GM21737 (cell line): ENCODE measurements around the gene SPTLC1.

Experiments used
- ATAC-seq: cut with Tn5 transposase; IDR thresholded peaks from one replicate; pipeline ENCODE4 v1.9.1; 2021; ENCODE audit warnings: mild to moderate bottlenecking, moderate library complexity; ENCODE audit not compliant: unreplicated experiment

SPTLC1 gene

DNA sequence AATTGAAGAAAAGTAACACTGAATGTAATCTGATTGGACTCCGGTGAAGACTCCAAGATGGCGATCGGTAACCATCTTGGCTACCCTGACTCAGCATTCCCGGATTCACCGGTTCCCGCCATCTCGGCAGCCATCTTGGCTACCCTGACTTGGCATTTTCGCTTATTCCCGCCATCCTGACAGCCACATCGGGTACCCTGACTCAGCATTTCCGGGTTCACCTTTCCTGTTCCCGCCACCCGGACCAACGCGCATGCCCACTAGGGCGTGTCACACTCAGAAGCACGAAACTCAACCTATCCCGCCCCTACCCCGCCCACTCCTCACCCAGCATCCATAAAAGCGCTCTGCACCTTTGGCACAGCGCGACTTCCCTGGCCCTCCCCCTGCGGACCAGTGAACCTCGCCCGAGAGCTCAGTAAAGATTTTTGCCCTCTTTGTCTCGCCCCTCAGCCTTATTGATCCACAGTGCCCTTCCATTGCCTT is 17.2 kb downstream of the SPTLC1 start:
- ATAC-seq: no peak

DNA sequence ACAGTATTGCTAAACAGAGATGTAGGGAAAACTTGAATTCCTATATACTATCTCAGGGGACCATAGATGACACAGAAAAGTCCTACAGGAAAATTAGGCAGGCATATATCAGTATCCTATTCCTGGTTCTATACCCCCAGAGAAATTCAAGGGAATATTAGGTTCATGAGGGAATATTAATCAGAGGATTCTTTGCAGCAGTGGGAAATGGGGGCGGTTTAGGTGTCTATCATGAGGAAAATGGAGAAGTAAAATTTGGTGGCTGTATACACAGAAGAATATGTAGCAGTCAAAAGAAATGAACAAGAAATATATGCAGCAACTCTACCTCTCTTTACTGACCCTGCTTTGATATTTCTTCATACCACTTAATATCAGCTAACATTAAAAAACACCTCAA is 20.0 kb downstream of the SPTLC1 start:
- ATAC-seq: no peak

DNA sequence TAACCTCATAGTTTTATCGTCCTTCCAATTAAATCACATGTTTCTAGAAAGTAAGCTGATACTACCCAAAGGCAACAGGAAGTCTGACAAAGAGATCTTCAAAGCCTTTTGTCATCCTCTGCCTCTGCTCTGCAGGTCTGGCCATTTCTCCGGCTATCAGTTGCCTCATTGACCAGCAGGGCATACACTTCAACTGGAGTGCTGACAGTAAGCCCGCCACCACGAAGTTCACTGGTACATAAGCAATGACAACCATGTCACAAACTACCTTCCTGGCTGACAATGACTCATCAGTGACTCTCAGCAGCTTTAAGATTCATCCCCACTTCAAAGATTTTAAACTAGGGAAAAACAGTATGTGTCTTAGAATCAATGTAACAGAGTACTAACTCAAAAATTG is 20.6 kb downstream of the SPTLC1 start:
- ATAC-seq: no peak

DNA sequence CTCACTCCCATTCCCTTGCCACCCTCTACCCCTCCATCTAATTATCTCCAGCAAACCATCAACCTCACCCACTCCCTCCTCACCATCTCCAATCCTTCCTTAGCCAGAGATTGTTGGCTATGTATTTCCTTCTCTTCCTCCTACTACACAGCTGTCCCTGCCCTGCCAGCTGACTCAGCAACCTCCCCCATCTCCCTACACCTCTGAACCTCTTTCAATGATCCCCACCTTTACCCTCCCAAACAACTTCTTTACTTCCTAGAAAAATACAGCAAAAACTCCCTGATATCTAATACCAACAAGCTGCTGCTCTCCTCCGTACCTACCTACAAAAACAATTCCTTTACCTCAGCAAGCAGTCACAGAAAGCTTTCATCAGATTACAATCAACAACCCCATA is 37.3 kb downstream of the SPTLC1 start:
- no peak for ATAC-seq

DNA sequence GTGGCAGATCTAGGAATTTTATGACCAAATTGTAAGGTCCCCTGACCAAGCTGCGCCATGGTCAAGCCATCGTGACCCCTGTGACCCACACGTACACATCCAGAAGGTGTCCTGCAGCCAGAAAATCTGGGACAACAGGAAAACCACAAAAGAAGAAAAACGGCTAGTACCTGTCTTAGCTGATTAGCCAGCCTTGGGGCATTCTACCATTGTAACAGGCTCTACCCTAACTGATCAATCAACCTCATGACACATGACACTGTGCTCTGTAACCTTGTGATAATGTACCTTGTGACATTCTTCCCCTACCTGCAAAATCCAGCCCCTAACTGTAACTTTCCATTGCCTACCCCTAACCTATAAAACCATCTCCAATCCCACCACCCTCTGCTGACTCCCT is 43.6 kb downstream of the SPTLC1 start:
- ATAC-seq: no peak

DNA sequence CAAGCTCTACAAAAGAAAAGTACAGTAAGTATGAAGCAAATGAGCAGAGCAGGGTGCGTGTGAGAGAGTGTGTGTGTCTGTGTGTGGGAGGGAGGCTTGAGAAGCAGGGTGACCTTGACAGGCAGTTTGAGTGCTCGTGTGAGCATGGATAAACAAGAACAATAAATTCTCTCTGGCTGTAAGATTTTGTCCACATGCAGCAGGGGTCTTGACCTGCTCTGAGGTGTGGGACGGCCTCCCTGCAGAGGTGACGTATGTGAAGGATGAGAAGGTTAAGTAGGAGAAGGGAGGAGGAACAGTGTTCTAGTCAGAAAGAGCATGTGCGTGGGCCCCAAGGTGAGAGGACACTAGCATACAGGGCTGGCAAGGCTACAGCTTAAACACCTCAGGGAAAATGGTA is 49.0 kb downstream of the SPTLC1 start:
- no peak for ATAC-seq

DNA sequence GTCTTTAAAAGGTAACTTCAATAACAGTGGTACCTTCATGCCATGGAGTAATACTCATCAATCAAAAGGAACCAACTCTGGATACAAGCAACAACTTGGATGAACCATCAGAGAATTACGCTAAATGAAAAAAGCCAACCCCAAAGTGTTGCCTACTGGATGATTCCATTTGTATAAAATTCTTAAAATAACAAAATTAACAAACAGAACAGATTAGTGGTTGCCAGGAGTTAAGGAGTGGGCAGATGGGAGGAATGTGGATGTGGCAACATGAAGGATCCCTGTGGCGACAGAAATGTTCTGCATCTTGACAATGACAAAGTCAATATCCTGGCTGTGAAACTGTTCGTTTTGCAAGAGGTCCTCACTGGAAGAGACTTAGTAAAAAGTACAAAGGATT is 50.5 kb downstream of the SPTLC1 start:
- ATAC-seq: no peak

DNA sequence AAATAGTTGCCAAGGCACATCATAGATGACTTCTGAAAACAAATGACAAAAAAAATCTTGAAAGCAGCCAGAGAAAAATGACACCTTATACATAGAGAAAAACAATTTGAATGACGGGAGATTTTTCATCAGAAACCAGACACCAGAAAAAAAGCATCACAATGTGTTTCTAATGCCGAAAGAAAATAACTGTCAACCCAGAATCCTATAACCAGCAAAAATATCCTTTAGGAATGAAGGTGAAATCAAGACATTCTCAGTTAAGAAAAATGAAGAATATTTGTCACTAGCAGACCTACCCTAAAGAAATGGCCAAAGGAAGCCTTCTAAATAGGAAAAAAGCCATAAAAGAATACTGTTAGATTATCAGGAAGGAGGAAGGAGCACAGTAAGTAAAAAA is 54.0 kb downstream of the SPTLC1 start:
- ATAC-seq: no peak

DNA sequence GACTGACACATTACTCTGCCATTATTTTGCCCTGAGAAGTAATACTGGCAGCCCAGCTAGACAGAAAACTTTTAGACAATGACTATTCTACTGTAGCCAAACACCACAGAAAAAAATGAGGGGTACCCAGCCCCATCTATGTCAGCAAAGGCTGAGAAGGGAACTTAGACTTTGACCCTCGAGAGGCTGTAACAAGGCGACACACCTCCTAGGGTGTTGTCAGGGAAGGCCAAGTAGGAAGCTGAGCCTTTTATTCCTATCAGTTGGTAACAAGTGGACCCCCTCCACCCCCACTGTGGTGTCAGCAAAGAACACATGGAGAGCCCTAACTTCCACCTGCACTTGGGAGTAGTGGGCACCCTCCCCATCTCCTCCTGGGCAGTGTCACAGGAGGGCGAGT is 55.6 kb downstream of the SPTLC1 start:
- no peak for ATAC-seq

DNA sequence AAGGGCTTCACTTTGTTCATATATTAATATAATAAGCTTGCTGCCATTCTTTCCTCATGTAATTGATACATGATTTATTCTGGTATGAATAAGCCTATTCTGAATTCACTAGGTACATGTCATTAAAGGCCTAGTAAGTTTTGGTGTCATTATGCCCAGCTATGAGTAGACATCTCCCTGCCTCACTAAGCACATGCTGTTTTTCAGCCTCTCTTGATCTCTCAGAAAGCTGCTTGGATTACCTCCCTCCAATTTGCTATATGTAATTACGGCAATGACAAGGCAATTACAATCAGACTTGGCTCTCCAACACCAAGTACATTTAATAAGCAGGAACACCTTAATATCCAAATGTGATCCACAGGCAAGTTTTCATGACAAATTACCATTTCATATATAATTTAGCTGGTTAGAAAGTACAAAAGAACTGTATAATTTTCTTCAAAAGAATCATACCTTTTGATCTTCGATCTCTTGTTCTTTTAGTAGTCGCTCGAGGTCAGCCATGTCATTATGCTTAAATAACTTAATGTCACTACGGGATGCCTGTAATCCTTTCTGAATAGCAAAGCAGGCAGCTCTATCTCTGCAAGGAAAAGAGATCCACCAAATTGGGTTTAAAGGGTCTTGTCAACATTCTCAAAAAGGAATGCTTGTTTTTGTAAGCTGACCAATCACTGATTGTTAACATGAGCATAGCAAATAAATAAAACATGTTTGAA is 56.3 kb downstream of the SPTLC1 start:
- ATAC-seq: no peak

DNA sequence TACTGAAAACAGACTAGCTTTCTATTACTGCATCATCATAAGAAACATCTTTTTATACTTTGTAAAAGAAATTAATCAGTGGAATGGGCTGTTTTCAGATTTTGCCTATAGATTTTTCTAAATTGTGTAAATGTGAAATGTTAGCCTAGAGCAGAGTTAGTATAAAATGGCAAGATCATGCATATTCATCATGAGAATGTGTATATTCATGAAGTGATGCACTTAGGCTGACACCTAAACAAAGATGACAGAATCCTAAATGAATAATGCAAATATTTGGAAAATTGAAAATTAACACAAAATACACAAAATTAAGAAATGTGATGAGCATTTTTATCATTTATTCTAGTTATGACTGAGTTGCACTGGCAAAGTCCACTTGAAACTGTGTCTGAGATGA is 57.2 kb downstream of the SPTLC1 start:
- no peak for ATAC-seq

DNA sequence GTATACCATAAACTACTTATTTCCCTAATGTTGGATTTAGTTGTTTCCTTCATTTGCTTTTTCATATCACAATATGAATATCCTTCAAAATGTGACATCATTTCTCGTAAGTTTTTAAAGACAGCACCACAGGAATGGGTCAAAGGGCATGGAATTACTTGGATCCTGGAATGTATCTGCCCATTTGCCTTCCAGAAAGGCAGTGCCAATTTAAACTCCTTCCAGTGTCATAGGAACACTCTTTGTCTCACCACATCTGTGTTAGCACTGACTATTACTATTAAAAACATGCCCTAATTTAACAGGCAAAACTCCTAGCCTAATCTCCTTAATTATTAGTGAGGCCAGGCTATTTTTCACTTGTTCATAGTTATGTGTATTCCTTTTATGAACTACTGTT is 58.0 kb downstream of the SPTLC1 start:
- ATAC-seq: no peak

DNA sequence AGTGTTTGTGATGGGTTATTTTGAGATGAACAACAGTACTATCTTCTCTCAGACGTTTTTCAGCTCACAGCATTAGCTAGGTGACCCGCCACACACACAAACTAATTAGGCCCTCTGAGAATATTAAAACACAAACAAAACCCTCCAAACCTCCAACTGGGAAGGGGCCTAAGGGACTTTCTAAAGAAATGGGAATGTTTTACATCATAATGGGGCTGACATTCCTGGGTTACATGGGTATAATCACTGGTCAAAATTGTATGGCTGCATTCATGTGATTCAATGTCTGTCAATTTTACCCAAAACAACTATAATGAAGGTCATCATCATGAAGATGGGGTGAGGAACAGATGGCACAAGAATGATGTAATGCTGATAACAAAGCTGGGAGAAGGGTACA is 59.6 kb downstream of the SPTLC1 start:
- no peak for ATAC-seq

DNA sequence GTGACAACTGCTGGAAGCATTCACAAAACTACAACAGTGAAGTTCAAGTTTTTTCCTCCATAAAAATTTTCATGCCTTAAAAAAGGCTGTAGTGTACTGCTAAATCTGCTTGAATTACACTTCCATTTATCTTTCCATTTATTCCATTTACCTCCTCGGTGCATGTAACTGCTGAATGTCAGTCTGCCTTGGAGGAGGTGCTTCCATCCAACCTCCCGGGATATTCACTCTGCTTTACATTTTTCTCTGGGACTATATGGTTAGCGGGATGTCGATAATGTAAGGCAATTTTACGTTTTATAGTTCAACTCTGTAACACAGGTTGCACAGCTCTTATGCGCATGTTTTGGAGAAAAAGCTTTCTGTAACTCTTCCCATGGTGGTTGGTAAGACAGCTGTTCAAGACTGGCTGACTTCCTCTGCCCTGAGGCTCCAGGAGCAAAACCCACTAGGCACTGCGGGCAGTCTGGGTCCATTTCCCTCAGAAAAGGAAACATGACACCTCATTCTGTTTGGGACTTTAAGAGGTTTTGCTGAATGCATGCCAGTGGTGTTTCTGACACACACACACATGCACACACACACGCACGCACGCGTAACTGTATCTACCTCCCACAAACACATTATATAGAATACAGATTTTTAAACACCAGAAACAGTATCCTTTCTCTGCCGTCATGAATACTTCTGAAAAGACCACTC is 66.1 kb downstream of the SPTLC1 start:
- ATAC-seq: no peak

DNA sequence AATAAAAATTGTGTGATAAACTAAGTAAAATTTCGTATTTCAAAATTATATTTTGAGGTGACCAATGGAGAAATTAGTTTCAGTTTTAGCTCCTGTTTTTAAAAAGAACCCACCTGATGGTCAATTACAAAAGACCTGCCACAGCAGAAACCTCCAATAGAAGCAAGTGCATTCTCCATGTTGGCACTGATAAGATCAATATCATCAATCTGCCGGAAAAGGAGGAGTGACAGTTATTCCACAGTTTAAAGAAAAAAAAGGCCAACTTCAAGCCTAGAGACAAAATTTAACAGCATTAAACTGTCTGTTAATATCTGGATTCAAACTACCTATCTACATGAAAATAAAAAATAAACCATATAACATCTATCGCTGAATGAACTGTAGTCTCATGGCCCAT is 67.7 kb downstream of the SPTLC1 start:
- ATAC-seq: no peak

DNA sequence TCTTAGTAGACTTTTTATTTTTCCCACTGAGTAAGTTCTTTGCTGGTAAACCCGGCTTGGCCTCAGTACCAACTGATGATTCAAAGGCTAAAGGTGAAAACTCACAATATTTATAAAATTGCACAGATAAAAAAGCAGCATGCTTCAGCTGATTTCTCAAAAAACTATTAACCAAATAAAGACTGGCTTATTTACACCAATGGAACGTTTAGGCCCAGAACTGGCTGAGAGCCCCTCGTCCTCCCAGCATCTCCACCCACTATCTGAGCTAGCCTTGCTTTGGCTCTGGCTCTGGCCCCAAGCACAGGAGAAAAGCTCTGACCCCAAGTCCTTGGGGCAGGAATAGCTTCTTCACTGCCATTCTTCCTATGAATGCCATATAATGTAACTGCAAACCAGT is 68.5 kb downstream of the SPTLC1 start:
- no peak for ATAC-seq

DNA sequence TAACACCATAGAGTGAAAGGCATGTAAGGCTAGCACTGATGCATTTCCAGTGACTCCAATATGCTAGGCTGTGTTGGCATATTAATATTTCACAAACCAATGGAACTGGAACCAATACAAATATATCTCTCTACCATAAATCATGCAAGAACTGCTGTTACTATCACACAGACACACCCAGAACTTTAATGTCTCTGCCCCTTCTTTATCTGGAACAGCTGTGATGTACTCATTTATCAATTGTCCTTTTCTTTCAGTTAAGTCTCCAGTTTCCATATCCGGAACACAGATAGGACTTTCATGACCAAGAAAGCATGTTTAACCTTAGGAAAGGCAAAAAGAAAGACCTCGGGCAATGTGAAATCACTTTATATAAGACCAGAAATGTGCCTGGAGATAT is 70.3 kb downstream of the SPTLC1 start:
- no peak for ATAC-seq

DNA sequence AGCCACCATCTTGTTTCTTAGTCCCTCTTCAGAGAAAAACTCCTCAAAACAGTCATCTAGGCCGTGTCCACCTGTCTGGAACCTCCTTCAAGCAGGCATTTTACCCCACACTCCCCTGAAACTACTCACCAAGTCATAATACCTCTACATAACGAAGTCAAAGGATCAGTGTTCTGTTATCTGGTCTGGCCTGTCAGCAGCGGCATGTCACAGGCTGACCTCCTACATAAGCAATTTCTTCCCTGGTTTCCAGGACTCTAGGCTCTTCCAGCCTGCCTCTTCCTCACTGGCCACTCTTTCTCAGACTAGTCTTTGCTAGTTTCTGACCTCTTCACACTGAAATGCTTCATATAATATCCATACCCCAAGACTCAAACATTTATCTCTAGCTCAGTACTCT is 72.2 kb downstream of the SPTLC1 start:
- no peak for ATAC-seq

DNA sequence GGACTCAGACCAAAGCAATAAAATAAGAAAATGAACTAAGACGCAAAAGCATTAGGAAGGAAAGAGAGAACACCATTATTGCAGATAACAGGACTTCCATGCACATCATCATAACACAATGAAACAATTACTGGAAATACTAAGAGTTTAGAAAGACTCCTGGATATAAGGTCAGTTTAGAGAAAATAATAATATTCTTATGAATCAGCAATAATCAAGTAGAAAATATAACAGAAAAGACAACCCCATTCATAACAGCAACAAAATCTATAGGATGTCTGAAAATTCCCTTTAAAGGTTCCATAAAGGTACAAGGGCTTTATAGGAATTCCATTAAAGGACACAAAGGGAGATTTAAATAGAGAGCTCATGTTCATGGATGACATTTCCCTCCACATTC is 73.0 kb downstream of the SPTLC1 start:
- no peak for ATAC-seq

DNA sequence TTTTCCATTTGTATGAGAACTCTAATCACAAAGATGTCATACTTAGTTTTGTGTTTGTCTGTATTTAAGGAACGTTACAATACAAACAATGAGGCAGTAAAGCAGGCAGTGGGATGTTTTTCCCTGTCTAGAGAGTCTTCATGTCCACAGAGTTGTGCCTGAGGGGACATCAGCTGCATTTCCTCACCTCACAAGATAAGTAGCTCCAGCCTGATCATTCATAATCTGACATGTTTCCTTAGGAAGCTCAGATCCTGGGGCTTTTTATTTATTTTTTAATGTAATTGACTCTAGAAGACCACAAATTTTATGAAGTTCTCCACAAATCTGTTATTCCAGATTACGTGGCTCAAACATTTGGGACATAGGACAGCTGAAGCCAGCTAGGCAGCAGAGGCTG is 78.5 kb downstream of the SPTLC1 start:
- no peak for ATAC-seq

DNA sequence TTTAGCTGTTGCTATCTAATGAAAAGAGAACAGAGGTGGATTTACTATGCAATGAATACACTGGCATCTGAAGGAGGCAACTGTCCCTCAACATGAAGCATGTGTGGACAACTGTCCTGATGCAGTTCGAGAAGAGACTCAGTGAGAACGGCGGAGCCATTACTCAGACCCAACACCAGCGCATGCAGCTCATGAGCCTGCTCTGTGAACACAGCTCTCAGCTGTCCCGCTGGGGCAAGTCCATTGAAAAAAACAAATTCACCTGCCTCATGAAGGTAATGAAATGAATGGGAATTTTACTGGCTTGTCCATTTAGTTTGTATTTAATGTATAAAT is 78.8 kb downstream of the SPTLC1 start:
- ATAC-seq: no peak

DNA sequence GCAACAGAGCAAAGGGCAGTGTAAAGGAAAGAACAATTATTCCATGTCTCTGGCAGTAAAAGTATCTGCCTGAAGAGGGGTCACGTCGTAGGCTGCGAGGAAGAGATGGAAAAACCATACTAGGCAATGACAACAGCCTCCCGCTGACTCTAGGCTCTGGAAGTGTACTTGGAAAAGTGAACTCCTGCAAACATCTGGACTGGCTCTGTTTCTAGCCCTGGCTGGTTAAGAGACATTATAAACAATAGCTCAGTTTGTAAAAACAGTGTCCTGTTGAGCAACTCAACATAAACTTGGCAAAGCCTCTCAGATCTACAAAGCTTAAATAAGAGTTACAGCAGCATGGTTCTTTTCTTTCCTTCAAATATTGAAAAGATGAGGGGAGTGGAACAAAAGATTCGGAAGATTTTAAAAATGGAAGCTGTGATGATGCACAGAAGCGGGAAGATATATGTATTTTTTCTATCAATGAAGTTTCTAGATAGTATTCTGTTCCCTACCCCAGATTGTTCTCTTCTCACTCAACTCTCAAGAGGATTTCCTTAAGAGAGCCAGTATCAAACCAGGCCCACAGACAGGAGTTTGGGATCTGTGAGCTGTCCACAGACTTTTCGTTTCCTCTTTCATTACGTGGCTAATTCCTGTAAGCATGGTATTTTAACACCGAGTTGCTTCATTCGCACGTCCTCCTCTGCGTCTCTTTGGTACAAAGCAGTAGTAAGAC is 79.4 kb downstream of the SPTLC1 start:
- no peak for ATAC-seq
